Measurements from ENCODE around the gene ZNF248. TPM values are rescaled to one million over a fixed set of nuclear protein-coding genes. Genes with fewer than 3 reads are reported as not detected.

The ZNF248 gene
- total RNA-seq, 4 donors from 2014 or later, result 4.7 to 17.2 (median 8.3) TPM

DNA sequence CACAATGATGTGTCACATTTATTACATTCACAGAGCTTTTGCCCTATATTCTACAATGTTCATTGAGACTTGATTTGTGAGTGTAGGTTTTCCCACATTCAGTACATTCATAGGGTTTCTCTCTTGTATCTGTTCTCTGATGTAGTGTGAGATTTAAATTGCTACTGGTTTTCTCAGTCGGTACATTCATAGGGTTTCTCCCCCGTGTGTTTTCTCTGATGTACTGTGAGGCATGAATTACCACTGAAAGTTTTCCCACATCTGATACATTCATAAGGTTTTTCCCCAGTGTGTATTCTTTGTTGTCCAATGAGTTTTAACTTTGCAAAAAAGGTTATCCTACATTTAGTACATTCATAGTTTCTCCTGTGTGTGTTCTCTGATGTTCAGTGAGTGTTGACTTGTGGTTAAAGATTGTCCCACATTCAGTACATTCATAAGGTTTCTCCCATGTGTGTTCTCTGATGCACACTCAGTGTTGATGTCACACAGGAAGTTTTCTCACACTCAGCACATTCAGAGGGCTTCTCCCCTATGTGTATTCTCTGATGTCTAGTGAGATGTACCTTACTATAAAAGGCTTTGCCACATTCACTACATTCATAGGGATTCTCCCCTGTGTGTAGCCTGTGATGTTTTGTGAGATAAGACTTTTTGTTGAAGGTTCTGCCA is 63.0 kb downstream of the ZNF248 start:
- no peak for TF ChIP-seq CTCF (IDR thresholded peaks at IDR 0.05)
- no peak for DNase-seq (ENCODE audit: low spot score)
- ATAC-seq (ENCODE audit: low FRiP score), result no peak

GRCh38 chr10:37789590-37789989 is 67.8 kb downstream of the ZNF248 start:
- no peak for TF ChIP-seq CTCF (IDR thresholded peaks at IDR 0.05)
- no peak for ATAC-seq (ENCODE audit: low FRiP score)
- DNase-seq (ENCODE audit: low spot score), result no peak

- DNase-seq (ENCODE audit: low spot score), result no peak
- no peak for ATAC-seq (ENCODE audit: low FRiP score)
- TF ChIP-seq CTCF (IDR thresholded peaks at IDR 0.05), result no peak
Measured at GRCh38 chr10:37784678-37785077, 72.7 kb downstream of the ZNF248 start.

DNA sequence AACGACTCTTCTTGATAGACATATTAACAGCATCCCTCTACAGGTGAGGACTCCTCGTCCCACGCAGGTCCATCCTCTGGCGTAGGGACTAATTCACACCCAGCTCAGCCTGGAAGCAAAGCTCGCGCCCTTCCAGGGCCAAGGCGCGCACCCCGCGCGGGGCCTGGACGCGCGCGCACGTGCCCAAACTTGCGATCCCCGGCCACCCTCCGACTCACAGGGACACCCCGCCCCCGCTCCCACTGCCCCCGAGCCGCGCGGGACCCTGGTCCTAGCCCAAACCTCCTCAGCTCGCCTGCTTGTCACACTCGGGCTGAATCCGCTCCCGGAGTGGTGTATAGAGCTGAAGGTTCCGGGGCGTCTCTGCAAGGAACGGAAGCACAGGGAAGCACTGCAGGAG is 76.9 kb downstream of the ZNF248 start:
- DNase-seq (ENCODE audit: low spot score) (no peak), ATAC-seq (ENCODE audit: low FRiP score) (no peak)
- TF ChIP-seq CTCF (IDR thresholded peaks at IDR 0.05), result no peak

DNA sequence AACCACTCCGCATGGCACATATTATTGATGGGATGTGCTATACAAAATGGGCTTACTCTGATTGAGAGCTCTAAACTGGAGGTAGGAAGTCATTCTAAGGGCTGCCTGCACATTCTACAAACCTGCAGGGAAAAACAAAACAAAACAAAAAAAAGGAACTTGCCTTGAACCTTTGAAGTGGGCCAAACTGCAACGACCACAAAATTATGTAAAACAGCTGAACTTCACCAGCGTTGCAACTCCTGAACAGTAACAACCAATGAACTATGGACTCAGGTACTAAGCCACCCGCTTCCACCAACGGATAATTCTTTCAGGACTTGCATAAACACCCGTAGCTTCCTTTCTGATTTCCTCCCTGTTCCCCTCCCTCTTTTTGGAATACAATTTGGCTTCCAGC is 80.4 kb downstream of the ZNF248 start:
- ATAC-seq (ENCODE audit: low FRiP score) (no peak), DNase-seq (ENCODE audit: low spot score) (no peak)
- no peak for TF ChIP-seq CTCF (IDR thresholded peaks at IDR 0.05)

- ATAC-seq (ENCODE audit: low FRiP score), result no peak
Measured at GRCh38 chr10:37775612-37776011, 81.8 kb downstream of the ZNF248 start.

More at GRCh38 chr10:37775612-37776011, 81.8 kb downstream of the ZNF248 start:
- no peak for DNase-seq (ENCODE audit: low spot score)
- no peak for TF ChIP-seq CTCF (IDR thresholded peaks at IDR 0.05)

Measured in omental fat pad (tissue), 4 donors.